ENCODE results near the gene SH3RF1. TPM values are rescaled to one million over a fixed set of nuclear protein-coding genes. Genes with fewer than 3 reads are reported as not detected.

The SH3RF1 gene
- total RNA-seq, 3 donors from 2014 or later (not counting 1 experiment from before 2014, with no cell fraction given), result 0.54 to 2.4 (median 1.6) TPM

DNA sequence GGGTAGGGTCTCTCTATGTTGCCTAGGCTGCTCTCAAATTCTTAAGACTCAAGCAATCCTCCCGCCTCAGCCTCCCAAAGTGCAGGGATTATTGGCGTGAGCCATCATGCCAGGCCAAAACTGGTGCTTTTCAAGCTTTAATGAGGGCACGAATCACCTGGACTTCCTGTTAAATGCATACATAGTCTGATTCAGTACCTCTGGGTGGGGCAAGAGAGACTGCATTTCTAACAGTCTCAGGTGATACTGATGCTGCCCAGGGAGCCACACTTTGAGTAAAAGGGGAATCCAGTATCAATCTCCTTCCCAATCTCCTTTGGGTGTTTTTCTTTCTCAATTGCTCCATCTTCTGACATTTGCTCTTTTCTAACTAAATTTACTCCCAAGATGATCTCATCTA is 96.5 kb downstream of the SH3RF1 start:
- Mint-ChIP-seq H3K27ac (no peak overlapping the region), H3K27me3 (ENCODE audit: low read depth in 2 of 2) (peaks cover 3 to 8% of the 10 kb centered on the region in 2 donors), H3K36me3 (no peaks in the 10 kb centered on the region), H3K4me3 (peak overlapping the region; percentile 56), H3K4me1 (peaks cover 19 to 20% of the 10 kb centered on the region in 2 donors), H3K9me3 (no peaks in the 10 kb centered on the region)
- H3K4me1 ChIP-seq (ENCODE audit: control insufficient read depth, insufficient read depth, low read length), result peaks cover 14% of the 10 kb centered on the region
- WGBS (ENCODE audit: insufficient coverage), result 88% methylated on average over 3 of the region's 3 CpGs
- H3K27me3 ChIP-seq (ENCODE audit: control insufficient read depth, insufficient read depth, low read length), result no peaks in the 10 kb centered on the region
- no peak for DNase-seq
- H3K36me3 ChIP-seq (ENCODE audit: control insufficient read depth, insufficient read depth, low read length), result no peaks in the 10 kb centered on the region
- no peak overlapping the region for H3K4me3 ChIP-seq (ENCODE audit: low read length)
- ATAC-seq, result no peak
- no peaks in the 10 kb centered on the region for H3K9me3 ChIP-seq (ENCODE audit: control insufficient read depth, insufficient read depth, low read length)
- H3K27ac ChIP-seq (ENCODE audit: low read length), result no peak overlapping the region
- TF ChIP-seq, protein P1, sequence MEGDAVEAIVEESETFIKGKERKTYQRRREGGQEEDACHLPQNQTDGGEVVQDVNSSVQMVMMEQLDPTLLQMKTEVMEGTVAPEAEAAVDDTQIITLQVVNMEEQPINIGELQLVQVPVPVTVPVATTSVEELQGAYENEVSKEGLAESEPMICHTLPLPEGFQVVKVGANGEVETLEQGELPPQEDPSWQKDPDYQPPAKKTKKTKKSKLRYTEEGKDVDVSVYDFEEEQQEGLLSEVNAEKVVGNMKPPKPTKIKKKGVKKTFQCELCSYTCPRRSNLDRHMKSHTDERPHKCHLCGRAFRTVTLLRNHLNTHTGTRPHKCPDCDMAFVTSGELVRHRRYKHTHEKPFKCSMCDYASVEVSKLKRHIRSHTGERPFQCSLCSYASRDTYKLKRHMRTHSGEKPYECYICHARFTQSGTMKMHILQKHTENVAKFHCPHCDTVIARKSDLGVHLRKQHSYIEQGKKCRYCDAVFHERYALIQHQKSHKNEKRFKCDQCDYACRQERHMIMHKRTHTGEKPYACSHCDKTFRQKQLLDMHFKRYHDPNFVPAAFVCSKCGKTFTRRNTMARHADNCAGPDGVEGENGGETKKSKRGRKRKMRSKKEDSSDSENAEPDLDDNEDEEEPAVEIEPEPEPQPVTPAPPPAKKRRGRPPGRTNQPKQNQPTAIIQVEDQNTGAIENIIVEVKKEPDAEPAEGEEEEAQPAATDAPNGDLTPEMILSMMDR (IDR thresholded peaks at IDR 0.05), result no peak
- intact Hi-C loops (cut with micrococcal nuclease), result no loop called here

GRCh38 chr4:169167957-169168858 is 102.5 kb downstream of the SH3RF1 start:
- Mint-ChIP-seq H3K9me3 (no peaks in the 10 kb centered on the region), H3K4me3 (no peak overlapping the region), H3K27me3 (ENCODE audit: low read depth in 2 of 2) (peaks cover 3 to 18% of the 10 kb centered on the region in 2 donors), H3K27ac (peak overlapping the region in 1 of 2 donors; percentile 17), H3K4me1 (peaks cover 8 to 15% of the 10 kb centered on the region in 2 donors), H3K36me3 (no peaks in the 10 kb centered on the region)
- no peaks in the 10 kb centered on the region for H3K9me3 ChIP-seq (ENCODE audit: control insufficient read depth, insufficient read depth, low read length)
- no peak for DNase-seq
- peak; percentile 46 to 68 (median 49) for ATAC-seq
- H3K27ac ChIP-seq (ENCODE audit: low read length), result no peak overlapping the region
- intact Hi-C loops (cut with micrococcal nuclease), result no loop called here
- H3K27me3 ChIP-seq (ENCODE audit: control insufficient read depth, insufficient read depth, low read length), result no peaks in the 10 kb centered on the region
- no peaks in the 10 kb centered on the region for H3K36me3 ChIP-seq (ENCODE audit: control insufficient read depth, insufficient read depth, low read length)
- TF ChIP-seq, protein P1 (IDR thresholded peaks at IDR 0.05), result no peak
- H3K4me3 ChIP-seq (ENCODE audit: low read length), result no peak overlapping the region
- H3K4me1 ChIP-seq (ENCODE audit: control insufficient read depth, insufficient read depth, low read length), result no peaks in the 10 kb centered on the region
- 82% methylated on average over 2 of the region's 2 CpGs for WGBS (ENCODE audit: insufficient coverage)

GRCh38 chr4:169164669-169165415 is 105.9 kb downstream of the SH3RF1 start:
- 89% methylated on average over 1 of the region's 1 CpG for whole genome bisulfite sequencing (ENCODE audit: insufficient coverage)

More at GRCh38 chr4:169164669-169165415, 105.9 kb downstream of the SH3RF1 start:
- H3K9me3 Mint-ChIP-seq, result no peaks in the 10 kb centered on the region
- no peaks in the 10 kb centered on the region for H3K36me3 Mint-ChIP-seq
- intact Hi-C loops (cut with micrococcal nuclease), result no loop called here
- no peaks in the 10 kb centered on the region for H3K36me3 ChIP-seq (ENCODE audit: control insufficient read depth, insufficient read depth, low read length)
- H3K4me3 ChIP-seq (ENCODE audit: low read length), result no peak overlapping the region
- no peak overlapping the region for H3K27ac Mint-ChIP-seq
- no peaks in the 10 kb centered on the region for H3K9me3 ChIP-seq (ENCODE audit: control insufficient read depth, insufficient read depth, low read length)
- DNase-seq (no peak), ATAC-seq (no peak)
- H3K27me3 ChIP-seq (ENCODE audit: control insufficient read depth, insufficient read depth, low read length), result no peaks in the 10 kb centered on the region
- H3K27ac ChIP-seq (ENCODE audit: low read length), result no peak overlapping the region
- TF ChIP-seq, protein P1 (IDR thresholded peaks at IDR 0.05), result no peak
- peaks cover 8 to 15% of the 10 kb centered on the region in 2 donors for H3K4me1 Mint-ChIP-seq
- no peak overlapping the region for H3K4me3 Mint-ChIP-seq
- H3K27me3 Mint-ChIP-seq (ENCODE audit: low read depth in 2 of 2), result peaks cover 3 to 10% of the 10 kb centered on the region in 2 donors
- H3K4me1 ChIP-seq (ENCODE audit: control insufficient read depth, insufficient read depth, low read length), result no peaks in the 10 kb centered on the region
